ENCODE data around the gene TECPR2. TPM values are rescaled to one million over a fixed set of nuclear protein-coding genes. Genes with fewer than 3 reads are reported as not detected.

Gene TECPR2
- total and polyA plus RNA-seq, 2 of the 13 experiments (the other 11 are each of a cell fraction or from before 2014, with no cell fraction given), result 3.5 to 5.7 TPM

- TF ChIP-seq ZNF567 (CRISPR knock-in tag; IDR thresholded peaks at IDR 0.05; ENCODE audit: borderline replicate concordance) (no peak), ZBTB1 (CRISPR knock-in tag; IDR thresholded peaks at IDR 0.05; ENCODE audit: borderline replicate concordance) (no peak), NCOA2 (CRISPR knock-in tag; IDR thresholded peaks at IDR 0.05) (no peak; the same call in 1 of the 2 replicates), NFKBIZ (CRISPR knock-in tag; IDR thresholded peaks at IDR 0.05) (no peak), ZNF512 (CRISPR knock-in tag; IDR thresholded peaks at IDR 0.05) (no peak), ZNF264 (CRISPR knock-in tag; IDR thresholded peaks at IDR 0.05) (peak; percentile 78), ZBTB46 (CRISPR knock-in tag; IDR thresholded peaks at IDR 0.05; ENCODE audit: borderline replicate concordance) (peak; percentile 97), ZNF143 (CRISPR knock-in tag; IDR thresholded peaks at IDR 0.05) (peak; percentile 75), HBP1 (CRISPR knock-in tag; IDR thresholded peaks at IDR 0.05; ENCODE audit: low read depth) (no peak; the same call in 1 of the 2 replicates), RARG (CRISPR knock-in tag; IDR thresholded peaks at IDR 0.05; ENCODE audit: low read depth) (no peak), THYN1 (CRISPR knock-in tag; IDR thresholded peaks at IDR 0.05; ENCODE audit: borderline replicate concordance, low read depth) (no peak), MXD1 (CRISPR knock-in tag; IDR thresholded peaks at IDR 0.05) (no peak; the same call in 1 of the 2 replicates), GLMP (CRISPR knock-in tag; IDR thresholded peaks at IDR 0.05; ENCODE audit: borderline replicate concordance) (no peak), ZFP90 (CRISPR knock-in tag; IDR thresholded peaks at IDR 0.05; ENCODE audit: borderline replicate concordance) (peak; percentile 85; the same call in 1 of the 2 replicates), ARNT (IDR thresholded peaks at IDR 0.05) (no peak), ZNF10 (CRISPR knock-in tag; IDR thresholded peaks at IDR 0.05; ENCODE audit: borderline replicate concordance, low read depth) (no peak), SATB2 (CRISPR knock-in tag; IDR thresholded peaks at IDR 0.05) (0 out of 2 replicates have a peak, but pooled peaks have one; percentile 38), FOXC1 (CRISPR knock-in tag; IDR thresholded peaks at IDR 0.05; ENCODE audit: borderline replicate concordance) (no peak), SAP130 (CRISPR knock-in tag; IDR thresholded peaks at IDR 0.05; ENCODE audit: low read depth) (peak; percentile 79), ZNF589 (CRISPR knock-in tag; conservative IDR thresholded peaks at IDR 0.05) (no peak), MEIS2 (CRISPR knock-in tag; IDR thresholded peaks at IDR 0.05) (peak; percentile 60), ERF (CRISPR knock-in tag; IDR thresholded peaks at IDR 0.05) (peak; percentile 63; the same call in 1 of the 2 replicates)
Observed at GRCh38 chr14:102538602-102539543, 176.1 kb downstream of the TECPR2 start (continued).
